Thyroid gland (tissue), 4 donors: ENCODE measurements around the gene VWCE. TPM values are rescaled to one million over a fixed set of nuclear protein-coding genes. Genes with fewer than 3 reads are reported as not detected.
"Not testable (repeated sequence)": the region's sequence is repeated elsewhere in the genome, so short reads cannot be mapped to it uniquely, and the experiment has no call there.

ENCODE experiments used
- DNase-seq, 2 donors: peaks; one replicate each; pipeline ENCODE4 v3.0.0-alpha.2; 2019
- H3K27ac ChIP-seq, 3 donors: fragments of 200-600 bp; sonication (generic); 1 replicate in 2 of 3; 2 replicates in 1 of 3; pipeline ENCODE4 v1.5.1; 2016 to 2019; ENCODE audit warnings: mild to moderate bottlenecking in 1 of 3, moderate library complexity in 1 of 3
- H3K27me3 ChIP-seq: fragments of 200-600 bp; sonication (generic); one replicate; pipeline ENCODE4 v1.5.1; 2019
- H3K36me3 ChIP-seq, 2 donors: fragments of 200-600 bp; sonication (generic); one replicate each; pipeline ENCODE4 v1.5.1; 2016 to 2019
- H3K4me1 ChIP-seq, 2 donors: fragments of 200-600 bp; sonication (generic); one replicate each; pipeline ENCODE4 v1.5.1; 2017 to 2019
- H3K4me3 ChIP-seq, 3 donors: fragments of 200-600 bp; sonication (generic); replicated peaks in 1 of 3; 1 replicate in 2 of 3; 2 replicates in 1 of 3; pipeline ENCODE4 v1.5.1; 2016; ENCODE audit warnings: mild to moderate bottlenecking in 1 of 3
- H3K9me3 ChIP-seq: fragments of 200-600 bp; sonication (generic); one replicate; pipeline ENCODE4 v1.5.1; 2017
- CTCF ChIP-seq, 6 experiments: fragments of 200-600 bp in 3 of 6; fragments of 450-650 bp in 3 of 6; sonication (generic) in 3 of 6; IDR thresholded peaks; one replicate each; pipeline ENCODE4 v1.5.1; 2016 to 2019; ENCODE audit warnings: antibody characterized with exemption in 6 of 6, mild to moderate bottlenecking in 2 of 6, inconsistent platforms in 1 of 6, moderate library complexity in 1 of 6
- POLR2A ChIP-seq, 2 donors: fragments of 450-650 bp; IDR thresholded peaks; one replicate each; pipeline ENCODE4 v1.6.1; 2017; ENCODE audit warnings: antibody characterized with exemption in 2 of 2, mild to moderate bottlenecking in 2 of 2, moderate library complexity in 1 of 2
- WGBS, 2 donors: methylation state at CpG; one replicate each; pipeline ENCODE4 v1.1.5; 2017; 5-methylcytosine and 5-hydroxymethylcytosine counted together
- intact Hi-C: fragments of 100-400 bp; cut with DNase I; formaldehyde crosslinking; loops from one replicate; pipeline ENCODE4 v1.15.1; 2023
- total RNA-seq, 4 donors: library from RNA; depleted of rRNA; stranded (reverse); fragments of >200 nt; gene quantifications; one replicate each; pipeline ENCODE4 v1.2.3, GENCODE V29; 2016

Gene VWCE
- total RNA-seq, 4 donors from 2014 or later, result 0.54 to 2.5 (median 1.0) TPM

- no peak for DNase-seq
- no peaks in the 10 kb centered on the region for H3K27me3 ChIP-seq
- WGBS, 2 donors, result 91 to 92% methylated on average over 9 of the region's 9 CpGs
- H3K27ac ChIP-seq, result no peak overlapping the region
- no peak overlapping the region for H3K4me3 ChIP-seq
- TF ChIP-seq CTCF (IDR thresholded peaks at IDR 0.05) (no peak), POLR2A (IDR thresholded peaks at IDR 0.05) (no peak)
- no peaks in the 10 kb centered on the region for H3K9me3 ChIP-seq
- H3K4me1 ChIP-seq, result peaks cover 6 to 7% of the 10 kb centered on the region in 2 donors
- H3K36me3 ChIP-seq, result no peaks in the 10 kb centered on the region
- intact Hi-C loops, result loop anchor here (10.0 kb wide), 2 partner anchors 76 to 116 kb away; partner anchors contain the start of genes DDB1 and TKFC
Measured at GRCh38 chr11:61258546-61258945, 36.6 kb downstream of the VWCE start.

- 92 to 96% methylated on average over 17 to 18 of the region's 18 CpGs for WGBS, 2 donors
- TF ChIP-seq CTCF (IDR thresholded peaks at IDR 0.05), result no peak
- no peak for TF ChIP-seq POLR2A (IDR thresholded peaks at IDR 0.05)
Measured at GRCh38 chr11:61256710-61257482, 38.2 kb downstream of the VWCE start.

GRCh38 chr11:61254403-61255025, 40.6 kb downstream of the VWCE start:
- no peak overlapping the region for H3K4me3 ChIP-seq
- WGBS, 2 donors, result 46 to 62% methylated on average over 10 of the region's 12 CpGs
- no peaks in the 10 kb centered on the region for H3K36me3 ChIP-seq
- H3K9me3 ChIP-seq, result no peaks in the 10 kb centered on the region
- peak; percentile 56 to 61 for DNase-seq
- intact Hi-C loops, result loop anchor here (10.0 kb wide), 2 partner anchors 80 to 120 kb away; partner anchors contain the start of genes DDB1 and TKFC
- H3K27me3 ChIP-seq, result no peaks in the 10 kb centered on the region
- TF ChIP-seq POLR2A (IDR thresholded peaks at IDR 0.05), result no peak
- TF ChIP-seq CTCF (IDR thresholded peaks at IDR 0.05), result peak in 5 of 6 experiments; percentile 68 to 89 (median 79)
- H3K4me1 ChIP-seq, result peaks cover 16 to 30% of the 10 kb centered on the region in 2 donors
- H3K27ac ChIP-seq, result no peak overlapping the region

More at GRCh38 chr11:61256710-61257482, 38.2 kb downstream of the VWCE start:
- H3K36me3 ChIP-seq, result no peaks in the 10 kb centered on the region
- peaks cover 6 to 7% of the 10 kb centered on the region in 2 donors for H3K4me1 ChIP-seq
- no peak overlapping the region for H3K4me3 ChIP-seq
- intact Hi-C loops, result loop anchor here (10.0 kb wide), 2 partner anchors 78 to 118 kb away; partner anchors contain the start of genes DDB1 and TKFC
- DNase-seq, result no peak
- no peaks in the 10 kb centered on the region for H3K27me3 ChIP-seq
- no peaks in the 10 kb centered on the region for H3K9me3 ChIP-seq
- no peak overlapping the region for H3K27ac ChIP-seq

GRCh38 chr11:61252332-61252731, 42.8 kb downstream of the VWCE start:
- not testable (repeated sequence) for H3K27ac ChIP-seq, H3K36me3 ChIP-seq, H3K4me3 ChIP-seq, H3K9me3 ChIP-seq, H3K27me3 ChIP-seq, DNase-seq
- intact Hi-C loops, result loop anchor here (10.0 kb wide), 2 partner anchors 82 to 122 kb away; partner anchors contain the start of genes DDB1 and TKFC
- WGBS, 2 donors, result 75 to 83% methylated on average over 1 of the region's 1 CpG
- H3K4me1 ChIP-seq, result peaks cover 19 to 32% of the 10 kb centered on the region in 2 donors

- peak; percentile 61 to 87 for DNase-seq
- not testable (repeated sequence) for H3K27me3 ChIP-seq, H3K4me3 ChIP-seq, H3K9me3 ChIP-seq, H3K36me3 ChIP-seq
- H3K4me1 ChIP-seq, result peaks cover 19 to 32% of the 10 kb centered on the region in 2 donors
- intact Hi-C loops, result loop anchor here (10.0 kb wide), 2 partner anchors 84 to 124 kb away; partner anchors contain the start of genes DDB1 and TKFC
- H3K27ac ChIP-seq, result peak overlapping the region; percentile 16 to 74 (median 30)
- WGBS, 2 donors, result 34 to 47% methylated on average over 18 to 20 of the region's 20 CpGs
Measured at GRCh38 chr11:61250796-61251765, 44.0 kb downstream of the VWCE start.

- peak; percentile 85 to 88 for DNase-seq
- intact Hi-C loops, H3K36me3 ChIP-seq, H3K27me3 ChIP-seq, H3K9me3 ChIP-seq, H3K4me3 ChIP-seq: not testable (repeated sequence)
- H3K4me1 ChIP-seq, result peaks cover 13 to 25% of the 10 kb centered on the region in 2 donors
- peak overlapping the region in 2 of 3 donors; percentile 73 to 74 for H3K27ac ChIP-seq
- WGBS, 2 donors, result 44 to 49% methylated on average over 8 of the region's 8 CpGs
Measured at GRCh38 chr11:61249201-61249600, 45.9 kb downstream of the VWCE start.

GRCh38 chr11:61248071-61248470, 47.0 kb downstream of the VWCE start:
- DNase-seq, H3K4me3 ChIP-seq, H3K27me3 ChIP-seq, H3K36me3 ChIP-seq, intact Hi-C loops, H3K27ac ChIP-seq, H3K9me3 ChIP-seq: not testable (repeated sequence)
- peaks cover 13 to 25% of the 10 kb centered on the region in 2 donors for H3K4me1 ChIP-seq
- 88 to 97% methylated on average over 8 to 9 of the region's 9 CpGs for WGBS, 2 donors

GRCh38 chr11:61245284-61245964, 49.7 kb downstream of the VWCE start:
- H3K4me3 ChIP-seq, H3K27me3 ChIP-seq, H3K36me3 ChIP-seq, DNase-seq, H3K9me3 ChIP-seq, intact Hi-C loops, H3K27ac ChIP-seq: not testable (repeated sequence)
- H3K4me1 ChIP-seq, result peaks cover 4 to 12% of the 10 kb centered on the region in 2 donors
- WGBS, 2 donors, result no CpG with 5 or more reads among the region's 10 CpGs
